NCI-H748 treated with DMSO at 0.1 percent for 48 hours (cell line): ENCODE measurements around the gene RAPGEF2.

Experiments
- DNase-seq: peaks from one replicate; lab custom pipeline; 2025; lab: John Stamatoyannopoulos, UW

RAPGEF2 gene

GRCh38 chr4:159319027-159319426 is 216.1 kb downstream of the RAPGEF2 start:
- DNase-seq = no peak

- no peak for DNase-seq
Observed at GRCh38 chr4:159326480-159326879, 223.6 kb downstream of the RAPGEF2 start.

GRCh38 chr4:159328766-159329165 is 225.9 kb downstream of the RAPGEF2 start:
- DNase-seq = no peak

- DNase-seq = no peak
Observed at GRCh38 chr4:159334461-159334860, 231.6 kb downstream of the RAPGEF2 start.

- DNase-seq = no peak
Observed at GRCh38 chr4:159337041-159337440, 234.2 kb downstream of the RAPGEF2 start.

DNA sequence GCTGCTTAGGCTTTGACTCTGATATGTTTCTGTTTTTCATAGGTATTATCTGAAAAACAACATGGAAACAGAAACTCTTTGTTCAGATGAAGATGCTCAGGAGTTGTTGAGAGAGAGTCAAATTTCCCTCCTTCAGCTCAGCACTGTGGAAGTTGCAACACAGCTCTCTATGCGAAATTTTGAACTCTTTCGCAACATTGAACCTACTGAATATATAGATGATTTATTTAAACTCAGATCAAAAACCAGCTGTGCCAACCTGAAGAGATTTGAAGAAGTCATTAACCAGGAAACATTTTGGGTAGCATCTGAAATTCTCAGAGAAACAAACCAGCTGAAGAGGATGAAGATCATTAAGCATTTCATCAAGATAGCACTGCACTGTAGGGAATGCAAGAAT is 238.6 kb downstream of the RAPGEF2 start:
- no peak for DNase-seq

GRCh38 chr4:159342374-159342773 is 239.5 kb downstream of the RAPGEF2 start:
- no peak for DNase-seq

GRCh38 chr4:159343116-159343515 is 240.2 kb downstream of the RAPGEF2 start:
- DNase-seq = no peak

- no peak for DNase-seq
Observed at GRCh38 chr4:159344877-159345276, 242.0 kb downstream of the RAPGEF2 start.

DNA sequence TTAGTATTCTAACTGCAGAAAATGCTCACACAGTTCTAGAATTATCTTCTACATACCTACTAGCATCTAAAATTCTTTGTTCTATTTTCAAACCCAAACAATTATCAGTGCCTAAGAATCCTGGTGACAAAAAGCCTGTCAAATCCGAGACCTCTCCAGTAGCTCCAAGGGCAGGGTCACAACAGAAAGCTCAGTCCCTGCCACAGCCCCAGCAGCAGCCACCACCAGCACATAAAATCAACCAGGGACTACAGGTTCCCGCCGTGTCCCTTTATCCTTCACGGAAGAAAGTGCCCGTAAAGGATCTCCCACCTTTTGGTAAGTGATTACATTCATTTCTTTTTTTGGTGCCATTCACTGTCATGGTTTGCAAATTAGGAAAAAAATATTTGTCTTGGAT is 243.8 kb downstream of the RAPGEF2 start:
- DNase-seq = no peak

DNA sequence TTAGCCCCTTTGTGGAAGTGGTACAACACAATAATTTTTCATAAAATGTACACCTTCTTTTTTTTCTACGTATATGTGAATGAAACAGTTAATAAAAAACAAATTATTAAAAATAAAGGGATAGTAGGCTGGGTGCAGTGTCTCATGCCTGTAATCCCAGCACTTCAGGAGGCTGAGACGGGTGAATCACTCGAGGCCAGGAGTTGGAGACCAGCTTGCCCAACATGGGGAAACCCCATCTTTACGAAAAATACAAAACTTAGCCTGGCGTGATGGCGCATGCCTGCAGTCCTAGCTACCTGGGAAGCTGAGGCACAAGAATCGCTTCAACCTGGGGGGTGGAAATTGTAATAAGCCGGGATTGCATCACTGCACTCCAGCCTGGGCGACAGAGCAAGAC is 244.9 kb downstream of the RAPGEF2 start:
- no peak for DNase-seq

DNA sequence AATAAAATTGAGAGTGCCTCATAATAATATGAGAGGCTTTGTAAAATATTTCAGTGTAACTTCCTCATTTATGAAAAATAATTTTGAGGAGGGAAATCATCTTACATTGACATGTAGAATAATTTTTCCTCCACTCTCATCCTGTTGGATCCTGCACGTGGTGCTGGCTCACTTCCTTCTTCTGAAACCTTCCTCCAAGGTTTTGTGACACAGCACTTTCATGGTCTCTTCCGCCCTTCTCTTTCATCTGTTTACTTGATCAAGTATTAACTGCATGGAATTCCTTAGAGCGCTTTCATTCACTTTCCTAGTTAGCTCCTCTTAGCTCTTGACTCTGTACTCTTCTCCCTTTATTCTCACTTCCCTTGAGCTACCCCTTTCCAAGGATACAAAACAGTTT is 246.5 kb downstream of the RAPGEF2 start:
- no peak for DNase-seq

DNA sequence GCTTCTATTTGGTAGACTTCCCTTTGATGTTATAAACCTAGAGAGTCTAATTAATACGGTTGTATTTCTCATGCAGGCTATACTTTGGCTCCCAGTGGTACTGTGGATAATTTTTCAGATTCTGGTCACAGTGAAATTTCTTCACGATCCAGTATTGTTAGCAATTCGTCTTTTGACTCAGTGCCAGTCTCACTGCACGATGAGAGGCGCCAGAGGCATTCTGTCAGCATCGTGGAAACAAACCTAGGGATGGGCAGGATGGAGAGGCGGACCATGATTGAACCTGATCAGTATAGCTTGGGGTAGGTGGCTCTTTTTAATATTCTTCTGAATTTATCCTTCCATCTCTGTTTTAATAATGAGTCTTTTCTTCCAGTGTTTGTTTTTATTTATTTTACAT is 249.7 kb downstream of the RAPGEF2 start:
- no peak for DNase-seq

DNA sequence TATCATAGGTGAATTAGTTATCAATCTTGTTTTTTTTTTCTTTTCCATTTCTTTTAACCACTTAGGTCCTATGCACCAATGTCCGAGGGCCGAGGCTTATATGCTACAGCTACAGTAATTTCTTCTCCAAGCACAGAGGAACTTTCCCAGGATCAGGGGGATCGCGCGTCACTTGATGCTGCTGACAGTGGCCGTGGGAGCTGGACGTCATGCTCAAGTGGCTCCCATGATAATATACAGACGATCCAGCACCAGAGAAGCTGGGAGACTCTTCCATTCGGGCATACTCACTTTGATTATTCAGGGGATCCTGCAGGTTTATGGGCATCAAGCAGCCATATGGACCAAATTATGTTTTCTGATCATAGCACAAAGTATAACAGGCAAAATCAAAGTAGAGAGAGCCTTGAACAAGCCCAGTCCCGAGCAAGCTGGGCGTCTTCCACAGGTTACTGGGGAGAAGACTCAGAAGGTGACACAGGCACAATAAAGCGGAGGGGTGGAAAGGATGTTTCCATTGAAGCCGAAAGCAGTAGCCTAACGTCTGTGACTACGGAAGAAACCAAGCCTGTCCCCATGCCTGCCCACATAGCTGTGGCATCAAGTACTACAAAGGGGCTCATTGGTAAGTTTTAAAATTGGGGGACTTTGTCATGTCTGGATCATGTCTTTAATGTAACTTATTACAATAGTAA is 250.7 kb downstream of the RAPGEF2 start:
- DNase-seq = no peak

DNA sequence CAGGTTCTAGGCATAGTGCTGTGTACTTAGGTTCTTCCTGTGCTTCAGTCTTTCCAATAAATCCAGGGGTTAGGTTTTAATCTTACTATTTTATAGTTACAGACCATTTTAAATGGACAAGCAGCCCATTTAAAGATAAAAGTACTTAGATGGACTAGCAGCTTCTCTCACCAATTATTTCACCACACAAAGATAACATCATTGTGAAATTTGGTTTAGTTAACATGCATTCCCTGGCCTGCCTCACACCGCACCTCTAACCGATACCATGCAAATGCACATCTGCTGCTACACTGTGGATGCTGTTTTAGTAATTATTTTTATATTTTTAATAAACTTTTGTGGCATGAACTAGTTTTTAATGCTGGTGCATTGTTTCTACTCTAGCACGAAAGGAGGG is 252.6 kb downstream of the RAPGEF2 start:
- DNase-seq = no peak

DNA sequence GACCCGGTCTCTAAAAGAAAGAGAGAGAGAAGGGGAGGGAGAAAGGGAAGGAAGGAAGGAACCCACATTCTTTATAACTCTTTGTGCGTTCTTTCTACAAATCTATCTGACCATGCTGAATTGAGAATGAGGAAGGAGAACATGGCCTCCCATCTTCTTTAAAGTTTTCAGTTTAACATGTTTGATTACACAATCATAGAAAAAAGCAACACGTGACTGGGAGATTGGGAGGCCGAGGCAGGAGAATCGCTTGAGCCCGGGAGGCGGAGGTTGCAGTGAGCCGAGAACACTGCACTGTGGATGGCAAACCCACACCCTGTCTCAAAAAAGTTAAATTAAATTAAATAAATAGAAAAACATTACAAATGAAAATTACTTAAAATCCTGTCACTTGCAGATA is 254.5 kb downstream of the RAPGEF2 start:
- DNase-seq = no peak

- no peak for DNase-seq
Observed at GRCh38 chr4:159358226-159358625, 255.3 kb downstream of the RAPGEF2 start.

GRCh38 chr4:159360549-159360948 is 257.7 kb downstream of the RAPGEF2 start:
- no peak for DNase-seq

DNA sequence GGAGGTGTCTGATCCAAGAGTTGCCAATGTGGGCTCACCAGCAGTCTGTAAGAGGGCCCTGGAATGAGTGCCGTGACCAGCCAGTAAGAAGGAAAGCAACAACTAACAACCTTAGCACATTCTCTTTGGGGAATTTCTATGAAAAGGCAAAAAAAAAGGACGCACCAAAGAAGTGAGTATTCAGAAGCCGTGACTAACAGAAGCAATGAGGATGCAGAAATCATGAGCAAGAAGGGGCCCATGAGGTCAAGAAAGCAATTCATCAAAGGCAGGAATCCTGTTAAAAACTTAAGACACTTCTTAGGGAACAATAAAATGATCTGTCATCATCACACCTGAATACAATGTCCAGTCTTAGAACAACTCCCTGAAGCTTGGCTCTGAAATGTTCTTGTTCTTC is 260.5 kb downstream of the RAPGEF2 start:
- DNase-seq = no peak

DNA sequence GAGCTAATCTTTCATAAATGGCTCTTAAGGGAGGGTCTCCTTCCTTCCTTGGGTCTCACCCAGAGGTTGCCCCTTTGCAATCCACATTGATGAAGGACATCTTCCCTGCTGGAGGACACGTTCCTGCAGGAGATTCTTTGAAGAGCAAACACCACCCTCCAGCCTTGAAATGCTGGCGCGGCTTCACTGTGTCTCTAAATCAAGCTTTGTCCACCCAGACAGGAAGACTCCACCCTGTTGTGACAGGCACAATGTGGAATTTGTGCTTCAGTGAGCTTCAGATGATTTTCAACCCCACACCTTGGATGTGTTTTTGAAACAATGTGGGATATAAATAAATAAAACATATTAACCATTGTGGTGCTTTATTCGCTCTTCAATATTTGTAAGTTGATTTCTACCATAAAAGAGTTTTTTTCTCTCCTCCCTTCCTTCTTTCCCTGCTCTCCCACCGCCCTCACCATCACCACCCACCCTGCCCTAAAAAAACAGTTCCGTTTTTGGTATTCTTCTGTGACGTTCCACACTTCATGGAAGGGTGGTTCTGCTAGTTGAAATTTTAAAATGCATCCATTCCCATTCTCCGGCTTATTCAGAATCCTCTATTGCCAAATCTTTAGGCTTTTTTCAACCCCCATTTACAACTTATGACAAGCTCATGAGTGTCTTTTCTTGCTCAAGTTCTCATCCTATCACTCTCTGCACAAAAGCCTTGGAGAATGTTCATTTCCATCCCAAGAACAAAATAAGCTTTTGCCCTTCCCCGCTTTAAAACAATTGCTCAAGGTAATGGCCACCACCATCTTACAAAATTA is 264.3 kb downstream of the RAPGEF2 start:
- DNase-seq = no peak

DNA sequence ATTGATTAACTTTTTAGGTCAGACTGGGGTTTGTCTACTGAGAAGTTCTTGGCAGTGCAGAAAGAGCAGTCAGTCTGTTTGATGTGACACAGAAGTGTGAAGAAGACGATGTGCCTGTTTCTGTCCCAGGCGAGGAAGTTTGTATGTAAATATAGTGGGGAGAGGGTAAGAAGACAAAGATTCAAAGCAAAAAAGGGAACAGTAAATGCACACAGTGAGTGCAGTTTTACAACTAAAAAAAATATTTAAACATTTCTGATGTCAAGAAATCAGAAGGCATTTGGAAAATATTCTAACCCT is 264.9 kb downstream of the RAPGEF2 start:
- no peak for DNase-seq

- no peak for DNase-seq
Observed at GRCh38 chr4:159368320-159368719, 265.4 kb downstream of the RAPGEF2 start.

- no peak for DNase-seq
Observed at GRCh38 chr4:159369256-159369655, 266.4 kb downstream of the RAPGEF2 start.

GRCh38 chr4:159370286-159370685 is 267.4 kb downstream of the RAPGEF2 start:
- DNase-seq = no peak
